ENCODE measurements around the gene GABRB1. TPM values are rescaled to one million over a fixed set of nuclear protein-coding genes. Genes with fewer than 3 reads are reported as not detected.

The GABRB1 gene
- total and polyA plus RNA-seq, 2 donors (not counting 3 experiments of a cell fraction or from before 2014, with no cell fraction given): not detected

DNA sequence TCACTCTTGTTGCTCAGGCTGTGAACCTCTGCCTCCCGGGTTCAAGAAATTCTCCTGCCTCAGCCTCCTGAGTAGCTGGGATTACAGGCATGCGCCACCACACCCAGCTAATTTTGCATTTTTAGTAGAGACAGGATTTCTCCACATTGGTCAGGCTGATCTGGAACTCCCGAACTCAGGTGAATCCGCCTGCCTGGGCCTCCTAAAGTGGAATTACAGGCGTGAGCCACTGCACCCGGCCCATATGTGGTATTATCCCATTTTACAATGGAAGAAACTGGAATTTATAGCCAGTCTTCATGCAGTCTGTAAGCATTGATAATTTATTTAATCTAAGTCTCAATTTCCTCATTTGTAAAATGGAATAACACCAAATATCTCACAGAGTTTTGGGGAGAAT, 161.8 kb downstream of the GABRB1 start:
- no peak overlapping the region for H3K4me2 ChIP-seq (ENCODE audit: insufficient read depth, low read length)
- no peaks in the 10 kb centered on the region for H3K27me3 ChIP-seq (ENCODE audit: control insufficient read depth in 2 of 2, insufficient read depth in 2 of 2, low read length in 2 of 2)
- no peaks in the 10 kb centered on the region for H3K9me3 ChIP-seq (replicated peaks; ENCODE audit: control insufficient read depth, insufficient read depth, low read length)
- H4K20me1 ChIP-seq (replicated peaks; ENCODE audit: control insufficient read depth, extremely low read depth, insufficient read depth, low read length): no peaks in the 10 kb centered on the region
- H3K79me2 ChIP-seq (ENCODE audit: control insufficient read depth, insufficient read depth, low read length): no peaks in the 10 kb centered on the region
- no peaks in the 10 kb centered on the region for H3K9me1 ChIP-seq (replicated peaks; ENCODE audit: control insufficient read depth, extremely low read depth, insufficient read depth, low read length)
- POLR2A ChIA-PET: no interaction called here
- TF ChIP-seq, protein P1, sequence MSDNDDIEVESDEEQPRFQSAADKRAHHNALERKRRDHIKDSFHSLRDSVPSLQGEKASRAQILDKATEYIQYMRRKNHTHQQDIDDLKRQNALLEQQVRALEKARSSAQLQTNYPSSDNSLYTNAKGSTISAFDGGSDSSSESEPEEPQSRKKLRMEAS (IDR thresholded peaks at IDR 0.05; ENCODE audit: insufficient read depth, insufficient read length): no peak
- TF ChIP-seq EZH2 (IDR thresholded peaks at IDR 0.05; ENCODE audit: borderline replicate concordance, low read depth, low read length, severe bottlenecking) (no peak), GATA2 (IDR thresholded peaks at IDR 0.05; ENCODE audit: insufficient read depth, insufficient read length, low read depth, low read length) (no peak), MYC (IDR thresholded peaks at IDR 0.05; ENCODE audit: low read depth, low read length) (no peak), POLR2A (IDR thresholded peaks at IDR 0.05; ENCODE audit: low read depth, low read length) (no peak), FOS (IDR thresholded peaks at IDR 0.05; ENCODE audit: borderline replicate concordance, insufficient read depth, low read length) (no peak), POLR2AphosphoS5 (IDR thresholded peaks at IDR 0.05; ENCODE audit: insufficient read depth, low read depth, low read length) (no peak), JUN (IDR thresholded peaks at IDR 0.05; ENCODE audit: borderline replicate concordance, insufficient read depth, insufficient read length, low read depth) (no peak)
- TF ChIP-seq, protein P2, sequence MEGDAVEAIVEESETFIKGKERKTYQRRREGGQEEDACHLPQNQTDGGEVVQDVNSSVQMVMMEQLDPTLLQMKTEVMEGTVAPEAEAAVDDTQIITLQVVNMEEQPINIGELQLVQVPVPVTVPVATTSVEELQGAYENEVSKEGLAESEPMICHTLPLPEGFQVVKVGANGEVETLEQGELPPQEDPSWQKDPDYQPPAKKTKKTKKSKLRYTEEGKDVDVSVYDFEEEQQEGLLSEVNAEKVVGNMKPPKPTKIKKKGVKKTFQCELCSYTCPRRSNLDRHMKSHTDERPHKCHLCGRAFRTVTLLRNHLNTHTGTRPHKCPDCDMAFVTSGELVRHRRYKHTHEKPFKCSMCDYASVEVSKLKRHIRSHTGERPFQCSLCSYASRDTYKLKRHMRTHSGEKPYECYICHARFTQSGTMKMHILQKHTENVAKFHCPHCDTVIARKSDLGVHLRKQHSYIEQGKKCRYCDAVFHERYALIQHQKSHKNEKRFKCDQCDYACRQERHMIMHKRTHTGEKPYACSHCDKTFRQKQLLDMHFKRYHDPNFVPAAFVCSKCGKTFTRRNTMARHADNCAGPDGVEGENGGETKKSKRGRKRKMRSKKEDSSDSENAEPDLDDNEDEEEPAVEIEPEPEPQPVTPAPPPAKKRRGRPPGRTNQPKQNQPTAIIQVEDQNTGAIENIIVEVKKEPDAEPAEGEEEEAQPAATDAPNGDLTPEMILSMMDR (IDR thresholded peaks at IDR 0.05; ENCODE audit: extremely low read depth in 1 of 2, insufficient read depth in 1 of 2, low read depth in 1 of 2, low read length in 2 of 2): no peak
- no peak overlapping the region for H3K9ac ChIP-seq (replicated peaks; ENCODE audit: extremely low read depth, insufficient read depth, low read length)
- BruUV-seq (replicated peaks): no TSS peak
- dilution Hi-C loops (cut with MboI; ENCODE audit: extremely low pct_ligation_motif_present, low sequenced_read_pairs) (no loop called here), intact Hi-C loops (cut with micrococcal nuclease) (no loop called here)
- CTCF ChIA-PET: no interaction called here
- H3K4me3 ChIP-seq (replicated peaks in 1 of 3; ENCODE audit: insufficient read depth in 1 of 3, low read depth in 1 of 3, low read length in 3 of 3): no peak overlapping the region
- H2AFZ ChIP-seq (ENCODE audit: low read depth, low read length): no peak overlapping the region
- no peak overlapping the region for H3K27ac ChIP-seq (ENCODE audit: insufficient read depth, low read depth, low read length)
- DNase-seq (ENCODE audit: low read depth, low spot score): no peak
- no peak for FAIRE-seq
- no peaks in the 10 kb centered on the region for H3K4me1 ChIP-seq (ENCODE audit: control insufficient read depth, extremely low read depth, insufficient read depth, low read length)
- no peaks in the 10 kb centered on the region for H3K36me3 ChIP-seq (ENCODE audit: control insufficient read depth in 2 of 2, extremely low read depth in 1 of 2, insufficient read depth in 2 of 2, low read length in 2 of 2)

Measured in endothelial cell of umbilical vein (primary cell).